ENCODE results near the gene AP1AR.

DNA sequence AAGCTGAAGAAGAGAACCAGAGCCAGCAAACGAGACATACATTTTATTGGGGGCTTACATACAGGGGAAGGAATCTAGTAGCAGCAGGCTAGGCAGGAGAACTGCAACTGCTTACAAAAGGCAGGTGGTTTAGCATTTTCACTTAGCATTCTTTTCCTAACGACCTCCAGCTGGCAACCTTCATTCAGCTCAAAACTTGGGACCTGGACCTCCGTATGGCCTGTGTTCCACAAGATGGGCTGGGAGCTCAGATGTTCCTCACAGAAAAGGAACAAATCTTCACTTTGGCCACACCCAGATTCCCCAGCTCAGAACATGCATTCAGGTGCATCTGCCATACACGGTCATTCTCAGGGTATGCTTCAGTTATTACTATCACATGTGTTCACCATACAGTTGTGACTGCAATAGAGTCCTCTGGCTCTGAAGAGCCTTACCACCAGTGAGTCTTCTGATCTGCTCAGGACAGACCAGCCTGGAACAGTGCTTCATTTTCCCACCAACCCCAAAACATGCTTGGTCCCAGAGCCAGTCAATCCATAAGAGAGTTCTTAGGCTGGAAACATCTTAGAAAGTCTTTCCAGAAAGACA, 29.6 kb upstream of the AP1AR start:
- TF ChIP-seq CTCF (IDR thresholded peaks at IDR 0.05; ENCODE audit: low read length) (no peak), EZH2 (IDR thresholded peaks at IDR 0.05; ENCODE audit: borderline replicate concordance, low read length) (no peak)

Data from OCI-LY1 (cell line).